ENCODE data around the gene PPP1R37.
"Not testable (repeated sequence)": the region's sequence is repeated elsewhere in the genome, so short reads cannot be mapped to it uniquely, and the experiment has no call there.

Gene PPP1R37

GRCh38 chr19:45096700-45097099, 3.7 kb downstream of the PPP1R37 start:
- DNase-seq: no peak

GRCh38 chr19:45097450-45097775, 4.4 kb downstream of the PPP1R37 start:
- no peak for DNase-seq

- peak; percentile 90 for DNase-seq
Measured at GRCh38 chr19:45097776-45098520, 5.0 kb downstream of the PPP1R37 start.

GRCh38 chr19:45098521-45099466, 5.8 kb downstream of the PPP1R37 start:
- peak; percentile 21 for DNase-seq

- DNase-seq: no peak
Measured at GRCh38 chr19:45099467-45100191, 6.7 kb downstream of the PPP1R37 start.

GRCh38 chr19:45100201-45100600, 7.2 kb downstream of the PPP1R37 start:
- DNase-seq: no peak

- DNase-seq: no peak
Measured at GRCh38 chr19:45100846-45101252, 7.9 kb downstream of the PPP1R37 start.

- no peak for DNase-seq
Measured at GRCh38 chr19:45101806-45102205, 8.8 kb downstream of the PPP1R37 start.

- no peak for DNase-seq
Measured at GRCh38 chr19:45102481-45102880, 9.5 kb downstream of the PPP1R37 start.

- peak; percentile 22 for DNase-seq
Measured at GRCh38 chr19:45103156-45103507, 10.2 kb downstream of the PPP1R37 start.

- DNase-seq: no peak
Measured at GRCh38 chr19:45103508-45104319, 10.7 kb downstream of the PPP1R37 start.

GRCh38 chr19:45104658-45105349, 11.8 kb downstream of the PPP1R37 start:
- no peak for DNase-seq

GRCh38 chr19:45106363-45106762, 13.4 kb downstream of the PPP1R37 start:
- DNase-seq: not testable (repeated sequence)

- no peak for DNase-seq
Measured at GRCh38 chr19:45107621-45108150, 14.7 kb downstream of the PPP1R37 start.

GRCh38 chr19:45110851-45111266, 17.9 kb downstream of the PPP1R37 start:
- no peak for DNase-seq

- DNase-seq: no peak
Measured at GRCh38 chr19:45112111-45112827, 19.3 kb downstream of the PPP1R37 start.

GRCh38 chr19:45113628-45114027, 20.6 kb downstream of the PPP1R37 start:
- DNase-seq: no peak

GRCh38 chr19:45114116-45114515, 21.1 kb downstream of the PPP1R37 start:
- DNase-seq: no peak

- DNase-seq: no peak
Measured at GRCh38 chr19:45115809-45116615, 23.0 kb downstream of the PPP1R37 start.

- DNase-seq: peak; percentile 12
Measured at GRCh38 chr19:45117167-45117594, 24.2 kb downstream of the PPP1R37 start.
